ENCODE results near the gene TENM3. TPM values are rescaled to one million over a fixed set of nuclear protein-coding genes. Genes with fewer than 3 reads are reported as not detected.

The TENM3 gene
- total and polyA plus RNA-seq, 10 of the 15 experiments (the other 5 are each of a cell fraction or from before 2014, with no cell fraction given): 0.01 to 1.7 (median 0.08) TPM; not detected in 2

- intact Hi-C loops (cut with micrococcal nuclease; ENCODE audit: unreplicated experiment): no loop called here
- ChIA-PET SMC1A (ENCODE audit: uncharacterized antibody, unreplicated experiment) (interaction anchor here (0.6 to 2.0 kb wide), 5 partner anchors 9 to 310 kb away, joined by 3 to 5 read pairs (median 4); no protein-coding TSS in a partner anchor), RAD21 (ENCODE audit: unreplicated experiment) (interaction anchor here (0.5 kb wide), 1 partner anchor 223 kb away, joined by 3 read pairs; no protein-coding TSS in a partner anchor), POLR2A (no interaction called here), CTCF (no interaction called here)
- H3K36me3 ChIP-seq (ENCODE audit: control insufficient read depth in 2 of 2, insufficient read depth in 2 of 2, low read length in 1 of 2): no peaks in the 10 kb centered on the region
- H3K4me3 ChIP-seq: no peak overlapping the region
- H3K27me3 ChIP-seq (replicated peaks in 1 of 2; ENCODE audit: control insufficient read depth in 2 of 2, insufficient read depth in 2 of 2, low read length in 1 of 2): no peaks in the 10 kb centered on the region
- WGBS (ENCODE audit: insufficient coverage, insufficient replicate concordance, low lambda C conversion rate, missing lambda C conversion rate): 71% methylated on average over 2 of the region's 2 CpGs
- no TSS peak for BruUV-seq (replicated peaks)
- in situ Hi-C loops (cut with MboI): no loop called here
- H3K27ac ChIP-seq (ENCODE audit: control insufficient read depth, insufficient read depth): no peak overlapping the region
- no peaks in the 10 kb centered on the region for H3K9me3 ChIP-seq (replicated peaks; ENCODE audit: control insufficient read depth, insufficient read depth, low read length)
- TF ChIP-seq SIN3A (IDR thresholded peaks at IDR 0.05; ENCODE audit: low read depth, low read length): no peak
- TF ChIP-seq PBX3 (IDR thresholded peaks at IDR 0.05; ENCODE audit: insufficient replicate concordance, low read depth, low read length): no peak
- TF ChIP-seq NFYB (IDR thresholded peaks at IDR 0.05; ENCODE audit: insufficient read depth, low read depth, low read length): no peak
- H3K79me2 ChIP-seq (ENCODE audit: control insufficient read depth, insufficient read depth, low read length): no peaks in the 10 kb centered on the region
- ATAC-seq (no peak), FAIRE-seq (no peak), DNase-seq (ENCODE audit: low read depth, low spot score) (no peak)
- no peak overlapping the region for H3K9ac ChIP-seq (ENCODE audit: control insufficient read depth, insufficient read depth, low read length)
- H3K4me2 ChIP-seq (ENCODE audit: control insufficient read depth, insufficient read depth): no peak overlapping the region
- no peaks in the 10 kb centered on the region for H4K20me1 ChIP-seq (ENCODE audit: control insufficient read depth, insufficient read depth)
- H2AFZ ChIP-seq (ENCODE audit: control insufficient read depth, low read depth, low read length): no peak overlapping the region
- no peaks in the 10 kb centered on the region for H3K4me1 ChIP-seq (ENCODE audit: control insufficient read depth, insufficient read depth, low read length)
Observed at GRCh38 chr4:182736207-182736606, 493.0 kb downstream of the TENM3 start.

- in situ Hi-C loops (cut with MboI): no loop called here
- Histone ChIP-seq H3K79me2 (ENCODE audit: control insufficient read depth, insufficient read depth, low read length) (no peaks in the 10 kb centered on the region), H3K4me2 (ENCODE audit: control insufficient read depth, insufficient read depth) (no peak overlapping the region), H3K36me3 (ENCODE audit: control insufficient read depth in 2 of 2, insufficient read depth in 2 of 2, low read length in 1 of 2) (no peaks in the 10 kb centered on the region), H3K9me3 (replicated peaks; ENCODE audit: control insufficient read depth, insufficient read depth, low read length) (no peaks in the 10 kb centered on the region), H3K27ac (ENCODE audit: control insufficient read depth, insufficient read depth) (no peak overlapping the region), H3K4me1 (ENCODE audit: control insufficient read depth, insufficient read depth, low read length) (no peaks in the 10 kb centered on the region), H3K4me3 (no peak overlapping the region), H2AFZ (ENCODE audit: control insufficient read depth, low read depth, low read length) (no peak overlapping the region), H4K20me1 (ENCODE audit: control insufficient read depth, insufficient read depth) (no peaks in the 10 kb centered on the region), H3K9ac (ENCODE audit: control insufficient read depth, insufficient read depth, low read length) (no peak overlapping the region), H3K27me3 (replicated peaks in 1 of 2; ENCODE audit: control insufficient read depth in 2 of 2, insufficient read depth in 2 of 2, low read length in 1 of 2) (no peaks in the 10 kb centered on the region)
- ChIA-PET CTCF (no interaction called here), RAD21 (ENCODE audit: unreplicated experiment) (no interaction called here), POLR2A (no interaction called here), SMC1A (ENCODE audit: uncharacterized antibody, unreplicated experiment) (interaction anchor here (2.0 kb wide), 1 partner anchor 19 kb away, joined by 5 read pairs; no protein-coding TSS in a partner anchor)
- no peak for FAIRE-seq
- ATAC-seq: no peak
- no peak for TF ChIP-seq IRF5 (IDR thresholded peaks at IDR 0.05; ENCODE audit: borderline replicate concordance)
- no peak for TF ChIP-seq NFXL1 (IDR thresholded peaks at IDR 0.05; ENCODE audit: borderline replicate concordance)
- TF ChIP-seq PBX3 (IDR thresholded peaks at IDR 0.05; ENCODE audit: insufficient replicate concordance, low read depth, low read length): no peak
- no peak for DNase-seq (ENCODE audit: low read depth, low spot score)
- intact Hi-C loops (cut with micrococcal nuclease; ENCODE audit: unreplicated experiment): no loop called here
- WGBS (ENCODE audit: insufficient coverage, insufficient replicate concordance, low lambda C conversion rate, missing lambda C conversion rate): 19% methylated on average over 8 of the region's 8 CpGs
- no TSS peak for BruUV-seq (replicated peaks)
Observed at GRCh38 chr4:182738283-182739047, 495.3 kb downstream of the TENM3 start.

Measured in GM12878 (cell line).